HG03039 (cell line): ENCODE measurements around the gene UBE2E2.

Experiments
- ATAC-seq: cut with Tn5 transposase; IDR thresholded peaks from one replicate; pipeline ENCODE4 v1.9.1; 2021; ENCODE audit warnings: mild to moderate bottlenecking, moderate library complexity; ENCODE audit not compliant: unreplicated experiment

UBE2E2 gene

DNA sequence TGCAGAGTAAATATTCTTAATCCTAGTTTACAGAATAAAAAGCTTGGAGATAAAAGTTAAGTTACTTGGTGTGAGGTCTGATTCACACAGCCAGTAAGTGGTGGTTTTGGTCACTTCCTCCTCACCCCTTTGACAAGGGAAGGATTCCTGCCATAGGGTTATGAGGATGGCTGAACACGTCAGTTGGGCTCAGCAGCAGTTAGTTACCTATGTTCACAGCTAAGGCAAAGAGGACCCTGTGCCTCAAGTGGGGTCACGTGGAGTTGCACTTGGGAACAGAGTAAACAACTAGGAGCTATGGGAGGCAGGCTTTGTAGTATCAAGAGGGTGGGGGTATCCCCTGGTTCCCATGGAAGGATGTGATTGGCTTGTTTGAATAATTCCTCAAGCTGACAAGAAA is 232.2 kb downstream of the UBE2E2 start:
- ATAC-seq, result no peak

DNA sequence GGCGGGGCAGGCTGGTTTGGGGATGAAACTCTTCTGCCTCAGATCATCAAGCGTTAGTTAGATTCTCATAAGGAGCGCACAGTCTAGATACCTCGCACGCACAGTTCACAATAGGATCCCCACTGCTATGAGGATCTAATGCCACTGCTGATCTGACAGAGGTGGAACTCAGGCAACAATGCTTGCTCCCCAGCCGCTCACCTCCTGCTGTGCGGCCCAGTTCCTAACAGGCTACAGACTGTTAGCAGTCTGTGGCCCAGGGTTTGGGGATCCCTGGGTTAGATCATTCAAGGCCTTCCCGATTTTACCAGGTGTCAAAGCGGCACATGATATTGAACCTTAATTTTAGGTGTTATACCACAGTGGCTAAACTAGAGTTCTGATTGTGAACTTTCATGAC is 232.8 kb downstream of the UBE2E2 start:
- ATAC-seq, result no peak

DNA sequence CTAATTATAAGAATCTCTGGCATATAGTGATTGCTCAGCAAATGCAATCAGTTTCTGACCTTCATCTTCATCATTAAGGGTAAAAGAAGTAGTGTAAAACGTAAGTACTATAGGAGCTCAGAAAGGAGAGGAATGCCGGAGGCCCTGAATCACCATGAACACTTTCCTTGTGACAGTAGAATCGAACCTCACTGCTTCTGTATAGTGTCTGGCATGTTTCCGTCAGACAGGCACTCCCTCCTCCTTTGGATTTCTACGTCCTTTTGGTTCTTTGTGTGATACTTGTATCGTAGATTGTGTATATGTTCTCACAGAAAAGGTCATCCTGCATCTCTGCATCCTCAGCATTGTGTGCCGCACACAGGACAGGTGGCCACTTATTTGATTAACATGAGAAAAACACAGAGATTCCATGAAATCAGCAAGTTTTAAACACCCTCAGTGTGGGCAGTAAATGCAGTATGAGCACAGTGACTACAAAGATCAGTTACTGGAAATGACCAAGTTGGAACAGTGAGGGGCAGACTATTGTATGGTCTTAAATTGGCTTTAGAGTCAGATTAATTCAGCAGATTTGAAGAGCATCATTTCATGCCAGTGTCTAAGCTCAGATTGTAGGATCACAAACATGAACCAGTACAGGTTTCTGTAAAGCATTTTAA is 234.5 kb downstream of the UBE2E2 start:
- ATAC-seq, result no peak

GRCh38 chr3:23438657-23439056 is 235.5 kb downstream of the UBE2E2 start:
- ATAC-seq, result no peak

DNA sequence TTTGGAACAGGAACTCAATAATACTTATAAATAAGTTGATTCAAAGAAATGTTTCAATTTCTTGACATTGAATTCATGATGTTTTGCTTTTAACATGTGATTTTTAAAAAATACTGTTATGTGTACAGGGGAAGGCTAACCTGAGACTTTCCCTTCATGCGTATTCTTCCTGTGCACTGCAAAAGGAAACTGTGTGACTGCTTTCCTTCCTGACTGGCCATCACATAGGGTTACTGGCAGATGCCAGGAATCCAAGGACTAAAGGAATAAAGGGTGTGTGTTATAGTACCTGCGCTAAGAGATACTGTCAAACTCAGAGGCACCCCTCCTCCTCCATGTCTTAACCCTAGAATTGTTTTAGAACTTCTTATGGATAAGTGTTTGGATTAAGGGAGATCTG is 236.0 kb downstream of the UBE2E2 start:
- no peak for ATAC-seq

DNA sequence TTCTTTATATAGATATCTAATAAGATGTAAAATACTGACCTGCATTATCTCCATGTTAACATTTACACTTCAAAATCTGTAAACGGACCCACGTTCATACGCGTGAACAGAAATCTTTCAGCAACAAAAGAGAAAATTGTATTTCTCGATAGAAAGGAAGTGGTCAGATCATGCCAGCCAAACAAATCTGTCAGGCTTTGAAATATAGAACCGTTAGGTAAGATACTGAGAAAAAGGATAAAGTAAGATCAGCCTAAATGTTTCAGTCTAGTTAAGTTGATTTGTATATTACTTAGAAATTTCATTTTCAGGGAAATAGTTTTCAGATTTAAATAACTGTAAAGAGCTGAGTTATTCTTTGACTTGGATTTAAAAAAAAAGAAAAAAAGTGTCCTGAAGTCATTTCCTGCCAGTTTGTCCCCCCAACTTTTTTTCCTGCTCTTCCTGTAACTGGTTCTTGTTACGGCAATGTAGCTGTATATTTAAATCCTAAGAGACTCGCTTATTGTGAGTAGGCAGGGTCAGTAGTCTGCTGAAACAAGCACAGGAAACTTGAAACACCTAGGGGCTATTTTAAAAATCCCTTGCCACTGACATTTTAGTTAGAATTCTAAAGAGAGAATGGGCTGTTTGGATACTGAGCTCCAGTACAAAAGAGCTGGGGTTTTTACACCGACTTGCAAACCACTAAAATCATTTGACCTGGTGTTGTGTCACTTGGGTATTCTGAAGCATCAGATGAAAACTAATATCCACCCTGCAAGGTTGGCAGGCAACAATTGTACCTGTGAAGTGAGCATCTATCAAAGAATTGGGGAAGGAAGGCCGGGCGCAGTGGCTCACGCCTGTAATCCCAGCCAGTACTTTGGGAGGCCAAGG is 237.5 kb downstream of the UBE2E2 start:
- ATAC-seq, result no peak

DNA sequence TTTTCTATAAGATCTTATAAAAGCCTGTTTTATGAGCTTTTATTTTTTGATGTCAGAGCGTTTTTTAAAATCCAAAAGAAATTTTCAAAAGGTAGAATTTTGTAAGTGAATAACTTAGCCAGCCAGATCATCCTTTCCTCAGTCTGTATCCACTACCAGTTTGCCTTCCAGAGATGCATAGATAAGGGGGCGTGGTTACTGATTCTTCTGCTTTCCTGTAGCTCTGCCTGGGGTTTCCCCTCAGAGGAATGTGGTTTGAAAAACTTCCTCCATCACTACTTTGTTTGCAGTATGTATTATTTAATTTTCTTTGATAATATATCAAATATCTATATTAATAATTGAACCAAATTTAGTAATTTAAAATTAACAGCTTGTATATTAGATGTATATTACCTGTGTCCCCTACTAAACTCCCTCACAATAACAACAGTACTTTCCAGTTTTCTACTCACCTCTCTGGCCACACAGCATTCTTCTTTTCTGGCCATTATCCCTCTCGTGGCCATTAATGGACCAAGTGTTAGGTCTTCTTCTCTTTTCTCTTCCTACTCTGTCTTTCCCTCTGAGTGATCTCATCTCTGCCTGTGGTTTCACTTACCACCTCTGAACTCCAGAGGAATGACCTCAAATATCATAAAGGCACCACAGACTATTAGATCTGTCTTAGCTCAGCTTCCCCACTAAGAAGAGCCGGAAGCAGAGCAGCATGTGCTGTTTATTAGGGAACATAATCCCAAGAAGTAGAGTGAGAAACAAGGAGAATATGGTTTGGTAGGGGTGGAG is 239.7 kb downstream of the UBE2E2 start:
- peak; percentile 55 for ATAC-seq

GRCh38 chr3:23444386-23444785 is 241.3 kb downstream of the UBE2E2 start:
- ATAC-seq, result no peak

GRCh38 chr3:23446301-23446700 is 243.2 kb downstream of the UBE2E2 start:
- ATAC-seq, result no peak

DNA sequence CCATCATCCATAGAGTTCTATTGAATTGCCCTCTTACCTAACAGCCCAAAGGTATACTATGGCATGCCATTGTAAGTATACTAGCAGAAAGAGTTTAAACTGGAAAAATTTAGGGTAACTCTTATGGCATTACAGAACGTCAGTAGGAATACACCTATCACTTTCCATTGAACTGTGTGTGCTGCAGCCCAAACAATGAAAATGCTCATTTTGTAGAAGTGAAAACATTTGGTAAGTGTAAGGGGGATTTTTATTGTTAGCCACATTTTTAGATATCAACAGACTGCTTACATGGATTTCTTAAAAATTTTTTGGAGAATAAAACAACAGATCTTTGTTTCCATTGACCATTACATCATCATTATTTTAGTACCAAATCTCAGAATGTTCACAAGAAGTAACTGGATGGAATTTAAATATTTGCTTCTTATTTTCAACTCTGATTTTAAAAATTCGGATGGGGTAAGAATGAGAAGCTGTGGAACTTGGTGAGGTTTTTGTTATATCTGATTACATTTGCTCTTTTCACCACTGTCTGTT is 245.9 kb downstream of the UBE2E2 start:
- no peak for ATAC-seq

DNA sequence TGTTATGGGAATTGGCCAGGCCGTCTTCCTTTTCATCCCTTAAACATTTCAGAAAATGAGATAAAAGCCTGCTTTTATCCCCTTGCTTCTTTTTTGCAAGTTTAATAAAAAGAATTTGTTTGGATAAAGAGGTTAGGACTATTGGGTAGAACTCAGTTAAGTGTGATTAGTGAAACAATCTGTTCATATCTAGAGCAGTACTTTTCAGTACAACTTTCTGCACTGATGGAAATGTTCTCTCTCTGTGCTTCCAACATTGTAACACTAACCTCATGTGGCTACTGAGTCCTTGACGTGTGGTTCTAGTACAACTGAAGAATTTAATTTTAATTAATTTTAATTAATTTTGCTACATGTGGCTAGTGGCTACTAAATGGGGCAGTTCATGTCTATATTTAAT is 246.9 kb downstream of the UBE2E2 start:
- ATAC-seq, result no peak

GRCh38 chr3:23450806-23451205 is 247.7 kb downstream of the UBE2E2 start:
- no peak for ATAC-seq

- no peak for ATAC-seq
Observed at GRCh38 chr3:23452408-23452807, 249.3 kb downstream of the UBE2E2 start.

DNA sequence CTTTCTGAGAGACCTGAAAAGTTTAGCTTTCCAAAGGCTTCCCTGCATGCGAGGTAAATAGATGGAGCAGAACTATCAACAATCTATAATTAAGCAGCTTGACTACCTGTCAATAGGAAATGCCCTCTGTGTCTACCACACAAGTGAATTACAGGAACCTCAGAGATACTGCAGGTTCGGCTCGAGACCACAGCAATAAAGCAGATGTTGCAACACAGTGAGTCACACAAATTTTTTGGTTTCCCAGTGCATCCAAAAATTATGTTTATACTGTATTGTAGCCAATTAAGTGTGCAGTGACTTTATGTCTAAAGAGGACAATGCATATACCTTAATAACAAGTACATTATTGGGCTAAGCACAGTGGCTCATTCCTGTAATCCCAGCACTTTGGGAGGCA is 252.0 kb downstream of the UBE2E2 start:
- no peak for ATAC-seq

DNA sequence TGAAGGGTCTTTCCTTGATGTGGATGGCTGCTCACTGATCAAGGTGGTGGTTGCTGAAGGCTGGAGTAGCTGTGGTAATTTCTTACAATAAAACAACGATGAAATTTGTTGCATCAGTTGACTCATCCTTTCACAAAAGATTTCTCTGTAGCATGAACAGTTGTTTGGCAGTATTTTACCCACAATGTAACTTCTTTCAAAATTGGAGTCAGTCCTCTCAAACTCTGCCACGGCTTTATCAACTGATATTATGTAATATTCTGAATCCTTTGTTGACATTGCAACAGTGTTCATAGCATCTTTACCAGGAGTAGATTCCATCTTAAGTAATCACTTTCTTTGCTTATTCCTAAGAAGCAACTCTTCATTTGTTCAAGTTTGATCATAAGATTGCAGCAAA is 252.6 kb downstream of the UBE2E2 start:
- ATAC-seq, result no peak

GRCh38 chr3:23457697-23458096 is 254.6 kb downstream of the UBE2E2 start:
- ATAC-seq, result no peak

DNA sequence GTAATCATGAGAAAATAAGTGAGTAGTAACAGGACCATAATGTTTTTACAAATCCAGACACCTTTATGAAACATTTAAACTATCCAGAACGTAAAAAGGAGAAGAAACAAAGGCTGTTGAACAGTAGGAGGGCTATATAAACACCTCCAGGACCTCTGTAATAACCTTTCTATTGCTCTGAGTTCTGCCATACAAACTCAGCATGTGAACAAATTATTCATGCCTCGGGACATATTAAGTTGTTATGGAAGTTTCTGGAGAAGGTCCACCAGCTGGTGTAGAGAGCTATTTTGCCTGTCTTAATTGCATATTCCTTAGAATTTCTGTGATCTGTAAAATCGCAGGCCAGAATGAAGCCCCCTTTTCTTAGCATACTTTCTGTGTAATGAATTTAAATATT is 256.3 kb downstream of the UBE2E2 start:
- no peak for ATAC-seq

DNA sequence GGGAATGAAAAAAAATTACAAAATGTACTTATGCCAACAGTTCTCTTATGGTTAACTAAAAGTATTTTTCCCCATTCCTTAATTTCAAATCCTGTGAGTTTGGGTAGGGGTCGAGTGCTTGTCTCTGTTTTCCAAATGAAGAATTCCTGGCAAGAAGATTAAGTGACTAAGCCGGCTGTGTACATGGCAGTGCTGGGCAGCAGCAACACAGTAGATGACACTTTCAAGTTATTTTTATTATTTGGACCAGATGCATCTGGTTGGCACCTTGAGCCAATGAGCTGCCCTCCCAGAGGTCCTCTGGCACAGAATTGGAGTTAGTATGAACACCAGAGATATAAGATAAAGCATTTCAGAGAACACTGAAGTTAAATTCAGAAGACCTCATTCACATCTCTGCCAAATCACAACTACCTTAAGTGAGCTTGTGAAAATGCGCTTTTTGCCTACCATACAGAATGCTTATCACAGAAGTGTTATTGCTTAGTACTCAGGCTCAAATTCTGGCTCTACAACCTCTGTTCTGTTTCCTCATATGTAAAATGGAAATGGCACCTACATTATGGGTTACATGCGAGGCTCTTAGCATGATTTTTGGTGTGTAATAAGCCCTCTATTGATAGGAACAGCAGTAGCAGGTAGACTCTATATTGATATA is 256.9 kb downstream of the UBE2E2 start:
- no peak for ATAC-seq

DNA sequence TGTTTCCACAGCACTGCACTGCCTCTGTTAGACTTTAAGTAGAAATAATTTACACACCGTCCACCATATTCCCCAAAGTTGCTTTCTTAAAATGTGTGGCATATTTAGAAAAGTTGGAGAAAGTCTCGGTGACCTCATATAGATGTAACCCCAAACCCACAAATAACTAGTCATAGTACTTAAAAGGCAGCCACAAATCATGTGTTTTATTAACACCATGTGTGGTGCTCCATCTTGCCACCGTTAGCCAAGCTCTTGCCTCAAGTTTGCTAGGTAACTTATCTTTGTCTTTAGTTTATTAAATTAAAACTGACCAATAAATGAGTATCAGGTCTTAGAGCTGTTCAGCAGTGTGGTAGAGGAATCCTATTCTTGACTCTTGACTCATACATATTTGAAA is 257.9 kb downstream of the UBE2E2 start:
- ATAC-seq, result no peak

DNA sequence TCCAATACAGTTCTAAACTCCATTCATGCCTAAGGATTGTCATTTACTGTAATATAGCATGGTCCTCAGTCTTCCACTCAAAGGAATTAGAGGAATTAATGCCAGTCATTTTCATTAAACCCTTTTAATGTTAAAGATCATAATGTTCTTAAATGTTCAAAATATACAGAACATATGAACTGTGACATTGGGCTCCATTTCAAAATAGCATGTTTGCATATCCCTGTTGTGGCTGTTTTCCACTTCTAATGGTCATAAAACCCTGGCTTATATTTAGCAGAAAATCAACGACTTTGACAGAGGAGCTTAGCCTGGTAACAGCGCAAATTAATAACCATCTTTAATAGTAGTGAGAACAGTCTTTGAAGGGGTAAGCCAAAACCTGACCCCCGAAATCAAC is 260.7 kb downstream of the UBE2E2 start:
- no peak for ATAC-seq

DNA sequence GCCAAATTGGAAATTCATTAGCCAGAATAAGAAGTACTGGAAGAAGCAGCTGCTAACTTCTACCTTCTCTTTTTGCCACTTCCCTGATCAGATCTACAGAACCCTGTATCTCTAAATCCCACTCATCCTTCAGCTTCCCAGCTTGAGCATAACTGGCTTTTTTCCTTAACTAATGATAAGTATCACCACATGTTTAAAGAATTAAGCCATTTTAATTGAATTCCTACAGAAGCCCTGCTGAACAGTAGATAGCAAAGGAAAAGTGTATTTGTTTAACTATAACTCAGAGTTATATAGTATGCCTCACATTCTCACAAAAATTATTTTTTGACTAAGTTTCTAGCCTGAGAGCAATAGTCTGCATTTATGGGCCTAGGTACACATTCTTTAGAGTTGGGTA is 262.4 kb downstream of the UBE2E2 start:
- ATAC-seq, result no peak
